Activated CD8-positive, alpha-beta memory T cell treated with anti-CD3 and anti-CD28 coated beads for 24 hours (primary cell): ENCODE results near the gene HEG1.

Source experiments
- DNase-seq: peaks from one replicate; pipeline ENCODE4 v3.0.0-alpha.2; 2020

HEG1 gene

DNA sequence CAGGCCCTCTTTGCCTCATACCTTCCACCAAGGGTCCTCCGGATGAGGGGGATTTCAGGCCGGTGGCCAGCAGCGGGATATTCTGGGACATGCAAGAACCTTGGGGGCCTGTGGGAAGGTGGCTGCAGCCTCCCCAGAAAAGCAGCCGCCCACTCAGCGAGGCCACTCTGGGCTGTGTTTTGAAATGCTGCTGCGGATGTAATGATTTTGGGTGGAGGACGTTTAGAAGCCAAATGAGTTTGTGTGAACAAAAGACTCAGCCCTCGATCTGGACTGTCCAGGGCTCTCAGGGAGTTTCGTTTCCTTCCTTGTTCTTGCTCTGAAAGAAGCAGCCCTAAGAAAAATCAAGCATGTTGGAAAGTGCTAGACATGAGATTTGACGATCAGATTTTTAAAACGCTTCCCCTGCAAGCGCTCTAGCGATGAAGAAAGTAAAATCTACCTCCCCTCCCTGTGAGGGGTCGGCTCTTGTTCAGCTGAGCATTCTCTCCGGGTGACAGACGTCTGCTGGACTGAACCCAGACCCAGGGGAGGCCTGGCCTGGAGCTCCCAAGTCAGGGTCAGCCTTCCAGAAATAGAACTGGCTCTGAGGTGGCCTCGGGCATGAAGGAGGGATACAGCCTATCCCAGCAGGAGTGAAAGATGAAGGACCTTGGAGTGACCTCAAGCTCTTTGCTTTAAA, 12.9 kb downstream of the HEG1 start:
- DNase-seq = no peak

DNA sequence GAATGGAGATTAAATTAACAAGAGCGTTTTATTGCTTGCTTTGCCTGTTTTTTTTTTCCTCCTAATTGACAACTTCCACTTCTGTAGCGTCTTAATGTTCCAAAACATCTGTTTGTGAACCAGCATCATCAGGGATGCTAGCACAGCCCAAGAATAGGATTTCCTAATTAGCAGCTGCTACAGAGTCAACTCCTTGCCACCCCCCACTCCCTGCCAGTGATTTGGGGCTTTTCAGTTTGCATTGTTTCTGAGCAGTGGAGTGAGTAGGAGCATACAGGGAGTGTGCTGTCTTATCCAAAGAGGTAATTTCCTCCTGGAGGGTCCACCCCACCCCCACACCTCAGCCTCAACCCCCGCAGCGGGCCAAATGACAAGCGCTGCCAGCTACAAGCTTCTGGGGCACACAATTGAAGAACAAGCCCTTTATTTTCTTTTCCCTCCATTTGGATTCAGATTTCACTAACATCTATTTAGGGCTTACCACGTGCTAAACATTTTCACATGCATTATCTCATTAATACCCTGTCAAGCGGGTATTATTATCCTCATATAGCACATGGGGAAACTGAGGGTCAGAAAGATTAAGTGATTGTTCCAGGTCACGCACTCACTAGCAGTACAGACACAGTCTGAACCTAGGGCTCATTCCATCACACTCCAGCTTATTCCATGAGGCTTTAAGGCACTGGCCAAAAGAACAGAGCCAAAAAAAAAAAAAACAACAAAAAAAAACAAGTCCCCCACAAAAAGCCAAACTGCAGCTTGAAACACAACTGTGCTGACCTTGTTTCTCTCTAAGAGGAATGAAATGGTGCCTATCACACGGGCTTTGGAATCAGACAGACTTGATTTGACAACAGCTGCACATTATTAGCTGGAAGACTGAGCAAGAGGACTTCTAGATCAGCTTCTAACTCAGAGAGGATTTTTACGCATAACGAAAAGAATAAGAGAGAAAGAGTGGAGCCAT, 16.4 kb downstream of the HEG1 start:
- no peak for DNase-seq

DNA sequence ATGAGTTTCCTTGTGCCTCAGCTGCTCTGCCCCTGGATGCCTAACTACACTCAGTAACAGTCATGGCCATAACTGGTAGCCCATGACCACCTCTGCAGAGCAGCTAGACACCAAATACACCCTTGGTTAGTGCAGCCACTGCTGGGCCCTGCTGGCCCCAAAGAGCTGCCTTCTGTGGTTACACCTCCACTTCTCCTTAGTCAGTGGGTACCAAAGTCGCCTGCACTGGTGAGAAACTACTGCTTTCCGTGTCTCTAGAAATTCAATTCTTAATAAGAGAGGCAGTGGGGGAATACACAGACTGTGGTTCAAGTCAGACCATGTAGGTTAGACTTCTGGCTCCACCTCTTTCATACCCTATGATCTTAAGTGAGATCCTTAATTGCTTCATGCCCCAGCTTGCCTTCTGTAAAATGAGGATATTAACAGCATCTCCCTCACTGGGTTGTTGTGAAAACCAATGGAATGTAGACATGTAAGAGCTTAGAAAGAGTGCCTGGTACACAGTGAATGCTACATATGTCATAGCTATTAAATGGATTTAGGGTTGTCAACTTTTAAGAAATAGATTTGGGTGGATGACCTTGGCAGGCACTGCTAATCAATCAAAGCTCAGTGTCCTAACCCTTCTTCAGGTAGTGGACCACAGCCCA, 18.2 kb downstream of the HEG1 start:
- no peak for DNase-seq

DNA sequence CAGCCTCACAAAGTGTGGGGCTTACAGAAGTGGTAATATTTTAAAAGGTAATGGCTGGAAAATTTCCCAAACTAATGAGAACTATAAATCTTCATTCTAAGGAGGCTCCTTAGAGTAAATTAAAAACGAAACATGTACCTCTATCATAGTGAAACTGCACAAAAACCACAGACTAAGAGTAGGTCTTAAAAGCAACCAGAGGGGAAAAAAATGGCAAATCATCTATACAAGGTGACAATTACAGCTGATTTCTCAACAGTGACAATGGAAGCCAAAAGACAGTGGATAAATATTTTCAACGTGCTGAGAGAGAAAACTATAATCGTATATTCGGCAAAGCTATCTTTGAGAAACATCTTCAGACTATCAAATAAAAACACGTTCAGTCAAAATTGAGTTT, 20.6 kb downstream of the HEG1 start:
- DNase-seq = no peak

- DNase-seq = no peak
Observed at GRCh38 chr3:125033616-125034015, 22.2 kb downstream of the HEG1 start.

DNA sequence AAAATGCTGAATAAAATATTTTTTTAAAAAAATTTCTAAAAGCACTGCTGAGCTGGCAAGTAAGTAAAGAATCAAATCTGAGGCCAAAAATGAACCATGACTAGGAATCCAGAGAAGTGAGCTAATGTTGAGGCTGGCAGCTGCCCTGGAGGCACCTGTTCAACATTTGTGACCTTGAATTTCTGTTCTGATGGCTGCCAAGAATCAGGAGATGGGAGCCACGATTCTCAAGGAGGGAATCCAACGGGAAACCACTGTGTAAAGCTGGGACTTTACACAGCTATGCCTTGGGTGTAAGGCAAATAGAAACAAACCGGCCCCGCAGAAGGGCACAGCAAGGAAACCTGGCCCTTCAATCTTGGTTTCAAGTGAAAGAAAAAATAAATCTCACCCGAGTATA, 22.7 kb downstream of the HEG1 start:
- no peak for DNase-seq

DNA sequence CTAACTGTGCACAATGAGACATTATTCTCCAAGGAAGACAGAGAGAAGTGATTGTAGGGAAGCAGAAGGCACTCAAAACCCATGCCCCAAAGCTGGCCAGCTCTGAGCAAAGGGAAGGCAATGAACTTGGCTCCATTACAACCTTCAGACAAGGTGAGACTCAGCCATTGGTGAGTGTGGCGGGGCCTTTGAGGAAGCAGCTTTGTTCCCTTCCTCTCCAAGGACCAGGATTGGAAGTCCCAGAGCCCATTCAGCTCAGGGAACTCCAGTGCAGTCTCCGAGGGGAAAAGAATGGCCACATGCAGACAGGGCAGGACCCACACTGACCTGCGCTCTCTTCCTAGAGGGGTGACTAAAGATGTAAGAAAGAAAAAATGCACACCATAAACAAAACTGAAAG, 23.1 kb downstream of the HEG1 start:
- no peak for DNase-seq

- DNase-seq = no peak
Observed at GRCh38 chr3:125032100-125032643, 23.6 kb downstream of the HEG1 start.

DNA sequence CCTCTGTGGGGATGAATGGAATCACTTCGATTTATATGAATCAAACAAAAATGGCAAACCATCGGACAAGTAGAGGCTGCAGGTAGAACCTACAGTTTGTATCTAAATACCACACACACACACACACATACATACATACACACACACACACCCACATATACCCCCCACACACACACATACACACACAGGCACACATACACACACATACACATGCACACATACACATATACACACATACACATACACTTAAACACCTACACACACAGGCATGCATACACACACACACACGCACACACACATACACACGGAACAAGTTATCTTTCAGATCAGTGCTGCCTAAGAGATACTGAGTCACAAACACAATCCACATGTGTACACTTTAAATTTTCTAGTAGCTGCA, 24.3 kb downstream of the HEG1 start:
- no peak for DNase-seq

GRCh38 chr3:125028657-125029056, 27.1 kb downstream of the HEG1 start:
- DNase-seq = no peak

DNA sequence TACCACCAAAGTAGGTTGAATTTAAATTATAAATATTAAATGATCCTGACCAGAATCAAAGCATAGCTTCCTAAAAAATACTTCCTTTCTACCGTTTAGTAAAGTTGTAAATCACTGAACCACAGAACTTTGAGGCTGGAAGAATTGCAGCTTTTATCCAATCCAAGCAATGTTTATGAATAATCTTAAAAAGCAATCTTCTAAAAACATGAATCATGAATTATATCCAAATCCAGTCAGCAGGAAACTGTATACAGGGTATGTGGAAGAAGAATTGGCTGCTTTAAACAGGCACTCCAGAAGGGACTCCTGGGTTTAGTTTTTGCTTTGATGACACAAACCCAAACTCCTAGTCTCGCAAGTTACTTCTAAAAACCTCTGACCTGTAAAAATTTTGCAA, 30.2 kb downstream of the HEG1 start:
- DNase-seq = no peak

DNA sequence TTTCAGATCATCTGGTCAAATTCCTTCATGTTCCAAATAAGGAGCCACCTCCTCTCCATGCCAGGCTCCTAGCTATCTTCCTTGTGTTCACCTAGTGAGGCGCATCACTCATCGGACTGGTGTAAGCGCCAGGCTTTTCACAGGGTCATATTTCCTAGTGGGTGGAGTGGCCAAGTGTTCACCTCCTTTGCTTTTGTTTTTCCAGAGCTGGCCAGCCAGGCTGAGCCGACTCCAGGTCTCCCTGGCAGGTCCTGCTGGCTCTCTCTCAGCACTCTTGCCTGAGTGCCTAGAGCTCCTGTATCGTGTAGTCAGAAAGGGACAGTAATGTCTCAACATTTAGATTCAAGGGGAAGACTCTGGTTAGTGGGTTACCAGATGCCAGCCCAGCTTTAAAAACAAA, 31.0 kb downstream of the HEG1 start:
- no peak for DNase-seq

DNA sequence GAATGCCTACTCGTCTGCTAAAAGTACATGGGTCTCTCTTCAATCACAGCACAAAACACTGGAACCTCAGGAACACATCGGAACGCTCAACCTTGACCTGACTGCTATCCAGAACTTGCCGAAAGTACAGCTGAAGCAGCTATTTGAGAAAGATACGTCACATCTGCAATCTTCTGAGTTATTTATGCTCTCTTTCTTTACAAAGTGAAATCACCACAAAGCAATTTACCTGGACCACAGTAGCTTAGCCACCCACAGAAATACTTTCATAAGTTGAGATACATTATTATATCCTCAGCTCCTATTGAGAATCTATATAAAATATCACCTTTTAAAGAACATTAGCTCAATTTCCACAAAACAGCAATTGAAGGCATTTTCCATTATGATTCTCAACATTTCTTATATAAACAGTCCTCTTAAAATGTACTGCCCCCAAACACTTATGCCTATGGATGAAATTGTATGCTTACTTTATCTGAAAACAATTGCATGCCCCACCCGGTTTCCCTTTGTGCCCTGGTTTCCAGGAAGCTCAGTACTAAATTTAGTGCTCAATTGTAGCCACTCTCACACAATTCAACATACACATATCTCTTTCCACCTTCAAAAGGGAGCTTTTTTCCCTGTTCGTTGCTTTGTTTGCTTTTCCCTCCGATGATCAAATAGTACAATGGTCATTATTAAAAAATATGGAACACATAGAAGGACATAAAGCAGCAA, 31.8 kb downstream of the HEG1 start:
- DNase-seq = no peak

GRCh38 chr3:125022206-125022605, 33.6 kb downstream of the HEG1 start:
- DNase-seq = no peak

GRCh38 chr3:125019271-125019670, 36.5 kb downstream of the HEG1 start:
- no peak for DNase-seq

DNA sequence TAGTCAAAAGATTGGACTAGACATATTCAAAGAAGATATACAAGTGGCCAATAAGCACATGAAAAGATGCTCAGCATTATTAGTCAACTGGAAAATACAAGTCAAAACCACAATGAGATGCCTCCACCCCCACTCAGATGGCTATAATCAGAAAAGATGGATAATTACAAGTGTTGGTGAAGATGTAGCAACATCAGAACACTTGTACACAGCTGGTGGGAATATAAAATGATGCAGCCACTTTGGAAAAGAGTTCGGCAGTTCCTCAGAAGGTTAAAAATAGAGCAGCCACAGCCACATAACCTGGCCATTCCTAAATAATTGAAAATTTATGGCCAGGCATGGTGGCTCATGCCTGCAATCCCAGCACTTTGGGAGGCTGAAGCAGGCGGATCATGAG, 38.4 kb downstream of the HEG1 start:
- no peak for DNase-seq

GRCh38 chr3:125014570-125015179, 41.1 kb downstream of the HEG1 start:
- DNase-seq = no peak

DNA sequence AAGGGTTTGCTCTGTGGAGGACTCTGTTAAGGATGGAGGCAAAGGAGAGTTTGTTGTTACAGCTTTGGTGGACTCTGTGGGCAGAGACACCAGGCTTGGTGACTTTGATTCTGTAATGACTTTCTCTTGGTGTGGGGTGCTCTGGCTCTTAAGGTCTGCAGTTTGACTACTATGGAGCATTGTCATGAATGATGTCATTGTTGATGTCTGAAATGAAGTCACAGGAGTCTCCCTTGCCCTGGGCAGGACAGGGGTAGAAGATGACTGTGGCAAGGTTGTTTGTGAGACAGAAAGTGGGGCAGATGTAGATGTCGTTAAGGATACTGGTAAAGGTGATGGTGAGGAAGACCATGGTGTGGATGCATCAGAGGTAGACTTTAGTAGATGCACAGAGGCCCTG, 42.7 kb downstream of the HEG1 start:
- no peak for DNase-seq

- no peak for DNase-seq
Observed at GRCh38 chr3:125011941-125012340, 43.9 kb downstream of the HEG1 start.

DNA sequence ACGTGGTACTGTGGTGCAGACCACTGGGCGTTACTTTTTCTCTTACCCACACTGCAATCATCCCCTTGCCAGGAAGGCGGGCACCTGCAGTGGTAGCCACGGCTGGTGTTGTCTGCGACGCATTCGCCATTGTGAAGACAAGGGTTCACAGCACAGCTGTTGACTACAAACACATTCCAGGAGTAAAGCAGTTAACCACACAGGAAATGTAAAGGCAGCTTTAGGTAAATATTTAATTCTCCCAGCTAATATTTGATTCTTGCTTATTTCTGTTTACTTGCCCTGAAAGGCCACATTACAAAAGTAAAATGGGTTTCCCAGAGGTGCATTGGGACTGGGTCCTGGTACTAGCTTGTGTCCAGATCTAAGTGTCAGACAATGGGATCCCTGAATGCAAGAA, 45.4 kb downstream of the HEG1 start:
- no peak for DNase-seq

- DNase-seq = no peak
Observed at GRCh38 chr3:125008766-125009165, 47.0 kb downstream of the HEG1 start.

DNA sequence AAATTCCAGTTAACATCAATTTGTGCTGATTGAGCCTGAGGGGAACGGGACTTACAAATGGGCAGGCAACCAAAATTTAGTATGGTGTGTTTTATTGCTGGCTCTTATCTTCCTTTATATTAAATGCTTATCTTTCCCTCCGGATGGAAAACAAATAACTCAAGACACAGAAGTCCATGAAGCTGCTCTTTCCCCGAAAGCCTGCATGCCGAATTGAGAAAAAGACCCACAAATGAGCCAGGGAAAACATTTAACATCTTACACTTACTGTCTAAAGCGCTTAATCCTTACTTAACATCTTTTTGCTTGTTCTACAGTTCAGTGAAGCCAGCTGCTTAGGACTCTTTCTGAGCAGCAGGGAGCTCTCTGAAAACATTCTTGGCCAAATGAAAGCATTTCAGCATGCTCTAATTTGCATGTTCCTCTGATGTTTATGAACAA, 49.5 kb downstream of the HEG1 start:
- no peak for DNase-seq
